Trophoblast cell (in vitro differentiated cells and primary cell): ENCODE results near the gene ANKUB1.

Experiments used
- DNase-seq, 2 donors: peaks; one replicate each; pipeline ENCODE4 v3.0.0-alpha.2; 2016
- H2AFZ ChIP-seq: 2 replicates; pipeline ENCODE4 v1.6.1; 2013; ENCODE audit warnings: low read length, moderate library complexity, mild to moderate bottlenecking; ENCODE audit not compliant: insufficient read depth, poor library complexity
- H2AK5ac ChIP-seq: 2 replicates; pipeline ENCODE4 v1.6.1; 2013; ENCODE audit warnings: mild to moderate bottlenecking, low read length
- H2BK120ac ChIP-seq: 2 replicates; pipeline ENCODE4 v1.6.1; 2013; ENCODE audit warnings: low read length, mild to moderate bottlenecking, moderate library complexity; ENCODE audit not compliant: insufficient read depth, poor library complexity
- H2BK12ac ChIP-seq: 2 replicates; pipeline ENCODE4 v1.6.1; 2013; ENCODE audit warnings: mild to moderate bottlenecking, low read length, moderate library complexity
- H2BK5ac ChIP-seq: 2 replicates; pipeline ENCODE4 v1.6.1; 2013; ENCODE audit warnings: low read length, low read depth, moderate library complexity, mild to moderate bottlenecking; ENCODE audit not compliant: poor library complexity
- H3K14ac ChIP-seq: 2 replicates; pipeline ENCODE4 v1.6.1; 2013; ENCODE audit warnings: mild to moderate bottlenecking, low read length
- H3K18ac ChIP-seq: 2 replicates; pipeline ENCODE4 v1.6.1; 2013; ENCODE audit warnings: mild to moderate bottlenecking, low read length
- H3K23ac ChIP-seq: 2 replicates; pipeline ENCODE4 v1.6.1; 2013; ENCODE audit warnings: low read length
- H3K27ac ChIP-seq: 2 replicates; pipeline ENCODE4 v1.5.1; 2013; ENCODE audit warnings: low read depth, mild to moderate bottlenecking, inconsistent platforms, low read length, moderate library complexity
- H3K27me3 ChIP-seq: 2 replicates; pipeline ENCODE4 v1.6.1; 2013; ENCODE audit warnings: inconsistent platforms, mild to moderate bottlenecking, low read length, moderate library complexity; ENCODE audit not compliant: insufficient read depth
- H3K36me3 ChIP-seq, 2 experiments: 1 replicate in 1 of 2; 2 replicates in 1 of 2; pipeline ENCODE4 v1.6.1; 2013; ENCODE audit warnings: low read length in 2 of 2, mild to moderate bottlenecking in 2 of 2, moderate library complexity in 1 of 2; ENCODE audit not compliant: insufficient read depth in 2 of 2, control insufficient read depth in 1 of 2
- H3K4ac ChIP-seq: 2 replicates; pipeline ENCODE4 v1.6.1; 2013; ENCODE audit warnings: low read depth, mild to moderate bottlenecking, low read length, moderate library complexity
- H3K4me1 ChIP-seq, 2 experiments: 1 replicate in 1 of 2; 2 replicates in 1 of 2; pipeline ENCODE4 v1.6.1; 2013; ENCODE audit warnings: low read length in 2 of 2, mild to moderate bottlenecking in 2 of 2, moderate library complexity in 1 of 2; ENCODE audit not compliant: insufficient read depth in 2 of 2, control insufficient read depth in 1 of 2
- H3K4me2 ChIP-seq: 2 replicates; pipeline ENCODE4 v1.6.1; 2013; ENCODE audit warnings: inconsistent platforms, mild to moderate bottlenecking, low read length, moderate library complexity
- H3K4me3 ChIP-seq: 2 replicates; pipeline ENCODE4 v1.5.1; 2013; ENCODE audit warnings: mild to moderate bottlenecking, low read depth, low read length, inconsistent platforms
- H3K79me1 ChIP-seq: one replicate; pipeline ENCODE4 v1.6.1; 2013; ENCODE audit warnings: low read length
- H3K79me2 ChIP-seq: 2 replicates; pipeline ENCODE4 v1.6.1; 2013; ENCODE audit warnings: low read length, mild to moderate bottlenecking; ENCODE audit not compliant: control insufficient read depth, insufficient read depth, poor library complexity
- H3K9ac ChIP-seq: 2 replicates; pipeline ENCODE4 v1.6.1; 2013; ENCODE audit warnings: mild to moderate bottlenecking, low read length
- H3K9me3 ChIP-seq: 2 replicates; pipeline ENCODE4 v1.6.1; 2013; ENCODE audit warnings: low read depth, mild to moderate bottlenecking, control low read depth, inconsistent platforms, low read length; ENCODE audit not compliant: insufficient read depth
- H4K12ac ChIP-seq: 2 replicates; pipeline ENCODE4 v1.6.1; 2013; ENCODE audit warnings: low read depth, mild to moderate bottlenecking, low read length, moderate library complexity
- H4K8ac ChIP-seq: 2 replicates; pipeline ENCODE4 v1.6.1; 2013; ENCODE audit warnings: low read depth, mild to moderate bottlenecking, low read length, moderate library complexity
- H4K91ac ChIP-seq: one replicate; pipeline ENCODE4 v1.6.1; 2013; ENCODE audit warnings: low read depth, mild to moderate bottlenecking, low read length, moderate library complexity
- WGBS: extraction: QIAGEN DNeasy Blood & Tissue Kit; methylation state at CpG from one replicate; pipeline ENCODE4 v1.1.7; 2013; ENCODE audit warnings: missing lambda C conversion rate; ENCODE audit not compliant: insufficient read length, insufficient coverage; ENCODE audit errors: extremely low coverage; 5-methylcytosine and 5-hydroxymethylcytosine counted together

ANKUB1 gene

GRCh38 chr3:149781741-149782140 is 10.6 kb downstream of the ANKUB1 start:
- Histone ChIP-seq H4K8ac (no peak overlapping the region), H3K79me2 (no peaks in the 10 kb centered on the region), H2BK12ac (no peak overlapping the region), H2BK5ac (no peak overlapping the region), H3K4ac (no peak overlapping the region), H3K36me3 (no peaks in the 10 kb centered on the region), H3K27me3 (no peaks in the 10 kb centered on the region), H3K4me1 (peaks cover 0 to 7% of the 10 kb centered on the region in 2 experiments), H4K12ac (no peak overlapping the region), H3K9me3 (no peaks in the 10 kb centered on the region), H3K79me1 (peaks cover 3% of the 10 kb centered on the region), H3K27ac (no peak overlapping the region), H4K91ac (no peak overlapping the region), H3K18ac (no peak overlapping the region), H2BK120ac (no peak overlapping the region), H3K4me2 (no peak overlapping the region), H3K23ac (no peak overlapping the region), H2AK5ac (no peak overlapping the region), H2AFZ (no peak overlapping the region), H3K14ac (no peak overlapping the region), H3K9ac (no peak overlapping the region), H3K4me3 (no peak overlapping the region)
- DNase-seq = no peak
- no CpG with 5 or more reads among the region's 3 CpGs for WGBS

GRCh38 chr3:149781211-149781610 is 11.1 kb downstream of the ANKUB1 start:
- Histone ChIP-seq H3K27ac (no peak overlapping the region), H3K27me3 (no peaks in the 10 kb centered on the region), H3K4me2 (no peak overlapping the region), H4K91ac (no peak overlapping the region), H2BK5ac (no peak overlapping the region), H3K9ac (no peak overlapping the region), H3K79me1 (peaks cover 3% of the 10 kb centered on the region), H3K79me2 (no peaks in the 10 kb centered on the region), H2AK5ac (no peak overlapping the region), H3K4ac (no peak overlapping the region), H3K14ac (no peak overlapping the region), H3K18ac (no peak overlapping the region), H2AFZ (no peak overlapping the region), H4K12ac (no peak overlapping the region), H3K36me3 (no peaks in the 10 kb centered on the region), H3K4me1 (peaks cover 0 to 7% of the 10 kb centered on the region in 2 experiments), H3K23ac (no peak overlapping the region), H2BK12ac (peak overlapping the region; percentile 44), H3K4me3 (no peak overlapping the region), H4K8ac (no peak overlapping the region), H2BK120ac (no peak overlapping the region), H3K9me3 (no peaks in the 10 kb centered on the region)
- peak in 1 of 2 donors; percentile 16 for DNase-seq
- no CpG with 5 or more reads among the region's 4 CpGs for WGBS

DNA sequence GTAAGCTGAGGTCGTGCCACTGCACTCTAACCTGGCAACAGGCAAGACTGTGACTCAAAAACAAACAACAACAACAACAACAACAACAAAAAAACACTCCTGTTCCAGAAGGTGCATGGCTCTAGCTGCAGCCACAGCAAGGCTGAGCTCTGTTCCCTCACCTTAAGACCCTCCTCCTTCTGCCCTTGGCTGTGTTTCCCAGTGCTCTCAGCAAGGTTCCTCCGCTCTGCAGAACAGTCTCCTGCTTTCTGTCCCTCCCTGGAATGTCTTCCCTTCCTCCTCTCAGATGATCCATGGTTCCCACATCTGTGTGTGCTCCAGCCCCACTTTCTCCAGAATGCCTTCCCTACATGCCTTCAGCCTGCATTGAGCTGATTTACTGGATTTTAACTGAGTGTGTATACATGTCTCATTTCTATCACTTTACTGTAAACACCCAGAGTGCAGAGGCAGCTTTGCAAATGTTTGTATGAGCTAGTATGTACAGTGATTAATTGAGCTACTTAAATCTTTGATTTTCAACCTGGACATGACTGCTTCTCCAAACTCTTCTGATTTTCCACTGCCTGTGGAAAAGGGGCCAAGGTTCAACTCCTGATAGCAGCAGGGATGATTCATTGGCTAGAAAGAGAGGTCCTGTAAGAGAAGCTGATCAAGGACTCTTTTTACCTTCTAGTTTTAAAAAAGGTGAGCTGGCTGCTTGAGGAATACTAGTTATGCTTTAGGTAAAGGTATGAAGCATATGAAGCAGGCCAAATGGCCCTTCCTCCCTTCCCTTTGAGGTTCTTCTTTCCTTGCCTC is 14.7 kb downstream of the ANKUB1 start:
- Histone ChIP-seq H3K36me3 (no peaks in the 10 kb centered on the region), H2BK5ac (no peak overlapping the region), H3K79me1 (no peaks in the 10 kb centered on the region), H4K91ac (no peak overlapping the region), H3K23ac (no peak overlapping the region), H3K4me2 (no peak overlapping the region), H3K9me3 (no peaks in the 10 kb centered on the region), H2BK12ac (no peak overlapping the region), H3K27ac (no peak overlapping the region), H3K4me3 (no peak overlapping the region), H4K12ac (no peak overlapping the region), H4K8ac (no peak overlapping the region), H3K9ac (no peak overlapping the region), H3K4me1 (peaks cover 3 to 6% of the 10 kb centered on the region in 2 experiments), H3K18ac (no peak overlapping the region), H2BK120ac (no peak overlapping the region), H3K27me3 (no peaks in the 10 kb centered on the region), H2AFZ (no peak overlapping the region), H3K4ac (no peak overlapping the region), H3K79me2 (no peaks in the 10 kb centered on the region), H2AK5ac (no peak overlapping the region), H3K14ac (no peak overlapping the region)
- WGBS = no CpG with 5 or more reads among the region's 2 CpGs
- no peak for DNase-seq

DNA sequence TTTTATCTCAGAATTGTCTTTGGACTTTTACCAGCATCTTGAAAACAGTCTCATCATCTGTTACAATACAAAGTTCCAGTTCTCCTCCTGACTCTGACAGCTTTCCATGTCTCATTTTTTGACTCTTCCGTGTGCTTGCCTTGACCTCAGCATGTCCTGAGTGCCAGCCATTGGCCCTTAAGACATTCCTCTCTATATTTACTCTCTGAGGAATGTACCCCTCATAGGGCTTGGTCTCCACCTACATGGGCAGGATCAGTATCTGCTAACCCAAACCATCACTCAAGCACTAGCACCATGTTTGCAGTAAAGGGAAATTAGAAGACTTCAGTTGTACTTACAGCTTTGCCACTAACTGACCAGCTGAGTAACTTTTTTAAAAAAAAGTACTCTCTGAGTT is 16.2 kb downstream of the ANKUB1 start:
- Histone ChIP-seq H3K36me3 (no peaks in the 10 kb centered on the region), H3K79me2 (no peaks in the 10 kb centered on the region), H3K23ac (no peak overlapping the region), H3K4ac (no peak overlapping the region), H2BK120ac (no peak overlapping the region), H2BK5ac (no peak overlapping the region), H3K9me3 (no peaks in the 10 kb centered on the region), H4K12ac (no peak overlapping the region), H3K27me3 (no peaks in the 10 kb centered on the region), H2AK5ac (no peak overlapping the region), H3K4me2 (no peak overlapping the region), H3K18ac (no peak overlapping the region), H3K27ac (no peak overlapping the region), H4K8ac (no peak overlapping the region), H4K91ac (no peak overlapping the region), H3K79me1 (no peaks in the 10 kb centered on the region), H2BK12ac (no peak overlapping the region), H3K9ac (no peak overlapping the region), H3K4me1 (peaks cover 5 to 8% of the 10 kb centered on the region in 2 experiments), H2AFZ (no peak overlapping the region), H3K4me3 (no peak overlapping the region), H3K14ac (no peak overlapping the region)
- DNase-seq = no peak
- no CpG with 5 or more reads among the region's 1 CpG for WGBS
